BJ (cell line): ENCODE measurements around the gene ACP7. TPM values are rescaled to one million over a fixed set of nuclear protein-coding genes. Genes with fewer than 3 reads are reported as not detected.
A peak's percentile ranks its signal among the peaks of the same experiment; 100 is the strongest.

Experiments
- CTCF ChIA-PET: fragments of 350-600 bp; formaldehyde crosslinking; extraction: SDS; loops from one replicate; lab custom pipeline; 2021; ENCODE audit warnings: antibody characterized with exemption, inconsistent platforms; lab: Yijun Ruan, JAX
- POLR2A ChIA-PET: fragments of 300-600 bp; sonication (Branson Sonifier 250); formaldehyde crosslinking; extraction: SDS; loops from one replicate; lab custom pipeline; 2021; ENCODE audit warnings: antibody characterized with exemption; lab: Charles Lee
- DNase-seq: peaks from one replicate; pipeline ENCODE4 v3.0.0-alpha.2; 2011; ENCODE audit warnings: low read depth
- H3K27me3 ChIP-seq: 2 replicates; pipeline ENCODE4 v1.6.0; 2011; ENCODE audit warnings: low read length; ENCODE audit not compliant: control insufficient read depth, insufficient read depth
- H3K36me3 ChIP-seq: 2 replicates; pipeline ENCODE4 v1.5.1; 2011; ENCODE audit warnings: low read length; ENCODE audit not compliant: control insufficient read depth, insufficient read depth
- H3K4me3 ChIP-seq: 2 replicates; pipeline ENCODE4 v1.5.1; 2011; ENCODE audit warnings: low read depth, mild to moderate bottlenecking, control low read depth, low read length
- polyA plus RNA-seq: library from polyadenylated mRNA; depleted of rRNA; stranded (reverse); fragments of >200 nt; gene quantifications from 2 replicates; pipeline ENCODE4 v1.2.3, GENCODE V29; 2011
- TF ChIP-seq, protein P1 (sequence below): IDR thresholded peaks from 2 replicates; pipeline ENCODE4 v1.5.1; 2011; ENCODE audit warnings: low read depth, mild to moderate bottlenecking, control low read depth, inconsistent platforms, low read length, moderate library complexity; ENCODE audit not compliant: insufficient read depth

Gene ACP7
- polyA plus RNA-seq, 1 experiment, result not detected

DNA sequence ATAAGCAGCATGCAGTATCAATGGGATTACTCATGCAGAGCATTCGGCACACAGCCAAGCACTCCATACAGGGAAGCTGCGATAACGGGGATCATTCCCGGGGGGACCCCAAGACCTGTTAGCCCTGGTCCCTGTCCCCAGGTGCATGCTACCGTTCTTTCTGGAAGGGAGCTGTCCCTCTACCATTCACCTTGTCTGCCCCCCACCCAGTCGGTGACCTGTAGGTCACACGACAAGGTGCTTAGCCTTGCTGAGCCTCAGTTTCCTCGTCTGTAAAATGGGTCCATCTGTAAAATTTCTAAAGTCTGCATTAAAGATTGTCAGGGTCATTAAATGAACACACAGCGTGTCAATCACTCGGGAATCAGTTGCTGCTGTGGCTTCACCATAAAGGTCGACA lies 6.8 kb upstream of the ACP7 start:
- Histone ChIP-seq H3K36me3 (no peaks in the 10 kb centered on the region), H3K27me3 (no peaks in the 10 kb centered on the region), H3K4me3 (no peak overlapping the region)
- POLR2A ChIA-PET, result no interaction called here
- no peak for DNase-seq
- TF ChIP-seq, protein P1, sequence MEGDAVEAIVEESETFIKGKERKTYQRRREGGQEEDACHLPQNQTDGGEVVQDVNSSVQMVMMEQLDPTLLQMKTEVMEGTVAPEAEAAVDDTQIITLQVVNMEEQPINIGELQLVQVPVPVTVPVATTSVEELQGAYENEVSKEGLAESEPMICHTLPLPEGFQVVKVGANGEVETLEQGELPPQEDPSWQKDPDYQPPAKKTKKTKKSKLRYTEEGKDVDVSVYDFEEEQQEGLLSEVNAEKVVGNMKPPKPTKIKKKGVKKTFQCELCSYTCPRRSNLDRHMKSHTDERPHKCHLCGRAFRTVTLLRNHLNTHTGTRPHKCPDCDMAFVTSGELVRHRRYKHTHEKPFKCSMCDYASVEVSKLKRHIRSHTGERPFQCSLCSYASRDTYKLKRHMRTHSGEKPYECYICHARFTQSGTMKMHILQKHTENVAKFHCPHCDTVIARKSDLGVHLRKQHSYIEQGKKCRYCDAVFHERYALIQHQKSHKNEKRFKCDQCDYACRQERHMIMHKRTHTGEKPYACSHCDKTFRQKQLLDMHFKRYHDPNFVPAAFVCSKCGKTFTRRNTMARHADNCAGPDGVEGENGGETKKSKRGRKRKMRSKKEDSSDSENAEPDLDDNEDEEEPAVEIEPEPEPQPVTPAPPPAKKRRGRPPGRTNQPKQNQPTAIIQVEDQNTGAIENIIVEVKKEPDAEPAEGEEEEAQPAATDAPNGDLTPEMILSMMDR, result no peak
- CTCF ChIA-PET, result no interaction called here

GRCh38 chr19:39078436-39079200 lies 5.5 kb upstream of the ACP7 start:
- Histone ChIP-seq H3K36me3 (no peaks in the 10 kb centered on the region), H3K27me3 (peaks cover under 1% of the 10 kb centered on the region), H3K4me3 (no peak overlapping the region)
- TF ChIP-seq, protein P1, result no peak
- ChIA-PET POLR2A (interaction anchor here (0.6 kb wide), 1 partner anchor 30 kb away, joined by 3 read pairs; no protein-coding TSS in a partner anchor), CTCF (interaction anchor here (0.6 to 1.5 kb wide), 5 partner anchors 10 to 362 kb away, joined by 3 to 10 read pairs (median 4); no protein-coding TSS in a partner anchor)
- DNase-seq, result peak; percentile 90

- H3K4me3 ChIP-seq, result no peak overlapping the region
- TF ChIP-seq, protein P1, result no peak
- ChIA-PET POLR2A (no interaction called here), CTCF (no interaction called here)
- no peak for DNase-seq
- no peaks in the 10 kb centered on the region for H3K36me3 ChIP-seq
- H3K27me3 ChIP-seq, result peaks cover 16% of the 10 kb centered on the region
Observed at GRCh38 chr19:39080431-39080830, 3.7 kb upstream of the ACP7 start.

DNA sequence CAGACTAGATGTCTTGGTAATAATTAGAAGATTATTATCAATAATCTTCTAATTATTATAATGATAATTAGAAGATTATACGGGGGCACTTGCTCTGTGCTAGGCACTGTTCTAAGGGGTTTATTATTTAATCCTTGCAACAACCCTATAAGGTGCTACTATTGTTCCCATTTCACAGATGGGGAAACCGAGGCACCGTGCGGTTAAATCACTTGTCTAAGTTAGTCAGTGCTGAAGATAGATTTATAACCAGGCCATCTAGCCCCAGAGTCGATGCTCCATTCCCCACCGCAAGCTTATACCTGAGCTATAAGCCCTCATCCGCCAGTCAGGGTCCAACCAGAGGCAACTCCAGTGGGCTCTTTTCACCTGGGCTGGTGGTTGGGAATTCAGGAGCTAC lies 2.0 kb upstream of the ACP7 start:
- no peaks in the 10 kb centered on the region for H3K36me3 ChIP-seq
- POLR2A ChIA-PET, result no interaction called here
- DNase-seq, result no peak
- CTCF ChIA-PET, result no interaction called here
- H3K27me3 ChIP-seq, result peaks cover 20% of the 10 kb centered on the region
- H3K4me3 ChIP-seq, result no peak overlapping the region
- TF ChIP-seq, protein P1, result no peak

DNA sequence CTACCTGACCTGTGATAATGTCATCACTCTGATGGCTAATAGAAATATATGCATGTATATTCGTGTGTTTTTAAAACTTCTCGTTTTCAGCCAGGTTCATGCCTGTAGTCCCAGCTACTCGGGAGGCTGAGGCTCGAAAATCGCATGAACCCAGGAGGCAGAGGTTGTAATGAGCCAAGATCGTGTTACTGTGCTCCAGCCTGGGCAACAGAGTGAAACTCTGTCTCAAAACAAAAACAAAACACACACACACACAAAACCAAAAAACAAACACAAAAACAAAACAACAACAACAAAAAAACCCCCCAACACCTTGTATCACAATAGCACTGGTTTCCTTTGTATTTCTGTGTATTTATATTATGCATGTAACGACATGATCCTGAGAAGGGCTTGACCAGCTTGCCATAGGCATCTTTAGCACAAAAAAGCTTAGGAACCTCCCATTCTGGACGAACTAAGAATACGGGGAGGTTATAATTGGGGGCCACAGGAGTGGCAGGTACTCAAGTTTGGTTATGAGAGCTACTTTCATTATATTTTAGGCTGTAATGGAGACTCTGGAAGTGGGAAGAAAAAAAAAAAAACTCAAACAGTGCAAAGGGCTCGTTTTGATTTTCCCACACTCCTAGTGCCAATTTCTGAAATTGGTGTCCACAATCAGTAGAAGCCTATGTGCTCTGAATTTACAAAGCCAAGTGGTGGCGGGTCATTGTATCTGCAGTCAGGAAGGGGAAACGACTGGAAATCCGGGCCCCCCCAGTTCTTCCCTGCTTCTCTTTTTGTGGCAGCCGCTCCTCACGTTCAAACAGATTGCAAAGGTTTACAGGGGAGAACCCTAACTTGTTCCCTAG lies 1.2 kb upstream of the ACP7 start:
- DNase-seq, result no peak
- POLR2A ChIA-PET, result interaction anchor here (0.6 kb wide), 1 partner anchor 40 kb away, joined by 9 read pairs; no protein-coding TSS in a partner anchor

More for the DNA sequence above, 1.2 kb upstream of the ACP7 start:
- Histone ChIP-seq H3K36me3 (no peaks in the 10 kb centered on the region), H3K4me3 (no peak overlapping the region), H3K27me3 (peaks cover 20% of the 10 kb centered on the region)
- TF ChIP-seq, protein P1, result no peak
- CTCF ChIA-PET, result no interaction called here
